Measurements from ENCODE around the gene S1PR1. TPM values are rescaled to one million over a fixed set of nuclear protein-coding genes. Genes with fewer than 3 reads are reported as not detected.

The S1PR1 gene
- total and polyA plus RNA-seq, 7 donors: 1.2 to 29.3 (median 19.8) TPM

GRCh38 chr1:101290119-101290921, 53.5 kb downstream of the S1PR1 start:
- H3K9me3 ChIP-seq: no peaks in the 10 kb centered on the region
- H3K4me1 ChIP-seq: no peaks in the 10 kb centered on the region
- 76 to 83% methylated on average over 6 of the region's 6 CpGs for WGBS, 2 donors
- no peak overlapping the region for H3K4me3 ChIP-seq
- DNase-seq: no peak
- H3K27ac ChIP-seq: no peak overlapping the region
- H3K27me3 ChIP-seq: no peaks in the 10 kb centered on the region
- intact Hi-C loops (cut with DNase I): no loop called here
- TF ChIP-seq CTCF (IDR thresholded peaks at IDR 0.05) (no peak), POLR2AphosphoS5 (IDR thresholded peaks at IDR 0.05) (no peak), EP300 (IDR thresholded peaks at IDR 0.05) (no peak), POLR2A (IDR thresholded peaks at IDR 0.05) (no peak)
- no peaks in the 10 kb centered on the region for H3K36me3 ChIP-seq

Other genes starting within 250 kb of the S1PR1 start
- 10 to 100 TPM; 24.5 to 38.5 (median 33.7) TPM for gene DPH5, start 211.2 kb upstream of the S1PR1 start, total RNA-seq
- gene DPH5, start 211.2 kb upstream of the S1PR1 start, polyA plus RNA-seq: 10 to 100 TPM; 23.1 to 31.0 (median 28.2) TPM

All from sigmoid colon (tissue), 7 donors.